ENCODE data around the gene NR1D1. TPM values are rescaled to one million over a fixed set of nuclear protein-coding genes. Genes with fewer than 3 reads are reported as not detected.

The NR1D1 gene
- total and polyA plus RNA-seq, 2 donors from 2014 or later: 7.1 to 30.8 TPM

DNA sequence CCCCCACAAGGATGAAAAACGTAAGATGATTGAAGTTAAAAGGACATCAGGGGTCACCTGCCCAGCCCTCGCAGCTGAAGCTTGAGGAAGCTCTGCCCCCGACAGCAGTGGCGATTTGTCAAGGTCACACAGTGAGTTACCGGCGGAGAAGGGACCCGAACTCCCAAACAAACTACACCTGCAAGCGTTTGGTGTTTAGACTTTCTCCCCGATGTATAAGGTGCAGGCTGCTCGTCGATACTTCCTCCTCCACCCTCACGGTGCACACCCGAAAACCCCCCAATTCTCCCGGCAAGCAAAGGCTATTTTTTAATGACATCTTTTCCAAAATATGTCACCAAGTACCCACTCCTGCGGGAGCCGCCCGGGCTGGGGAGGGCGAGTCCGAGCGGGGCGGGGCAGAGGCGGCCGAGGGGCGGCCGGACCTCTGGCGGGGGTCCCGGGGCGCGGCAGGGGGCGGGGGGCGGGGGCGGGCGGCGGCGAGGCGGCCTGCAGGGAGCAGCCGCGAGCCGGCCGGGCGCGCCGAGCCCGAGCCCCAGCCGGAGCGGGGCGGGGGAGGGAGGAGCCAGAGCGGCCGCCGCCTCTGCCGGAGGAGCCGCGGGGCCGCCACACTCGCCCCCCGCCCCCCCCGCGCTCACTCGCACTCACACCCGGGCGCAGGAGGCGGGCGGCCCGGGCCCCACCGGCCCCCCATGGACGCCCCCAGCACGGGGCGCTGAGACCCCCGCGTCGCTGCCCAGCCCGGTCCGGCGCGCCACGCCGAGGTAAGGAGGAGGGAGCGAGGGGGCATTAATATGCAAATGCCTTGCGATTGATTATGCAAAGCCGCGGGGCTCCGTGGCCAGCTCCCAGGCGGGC lies 37.8 kb downstream of the NR1D1 start, which contains the start of gene THRA:
Gene THRA, plus strand, starts transcription at position 637 of the 858 bp plus-strand sequence. CDS start 11,524 bp downstream, outside the sequence.
- Histone ChIP-seq H3K4me1 (ENCODE audit: control insufficient read depth in 2 of 3, insufficient read depth in 2 of 3, low read depth in 1 of 3, low read length in 3 of 3) (peaks cover 5 to 29% (median 23%) of the 10 kb centered on the region in 3 donors), H3K36me3 (ENCODE audit: control insufficient read depth in 2 of 3, insufficient read depth in 3 of 3, low read length in 3 of 3) (no peaks in the 10 kb centered on the region), H3K9ac (ENCODE audit: low read length in 3 of 3) (peak within 1 kb of the TSS; percentile 71 to 82 (median 74)), H3K9me3 (ENCODE audit: control insufficient read depth in 2 of 3, insufficient read depth in 1 of 3, low read length in 3 of 3) (no peaks in the 10 kb centered on the region), H3K4me3 (ENCODE audit: low read length in 3 of 3) (peak within 1 kb of the TSS; percentile 79 to 90 (median 88)), H3K27ac (ENCODE audit: low read depth in 2 of 2, low read length in 2 of 2) (peak within 1 kb of the TSS; percentile 88 to 92), H3K27me3 (ENCODE audit: control insufficient read depth, insufficient read depth, low read length) (no peaks in the 10 kb centered on the region)
- intact Hi-C loops (cut with DNase I): no loop called here
- FAIRE-seq: no peak
- TF ChIP-seq, protein P1, sequence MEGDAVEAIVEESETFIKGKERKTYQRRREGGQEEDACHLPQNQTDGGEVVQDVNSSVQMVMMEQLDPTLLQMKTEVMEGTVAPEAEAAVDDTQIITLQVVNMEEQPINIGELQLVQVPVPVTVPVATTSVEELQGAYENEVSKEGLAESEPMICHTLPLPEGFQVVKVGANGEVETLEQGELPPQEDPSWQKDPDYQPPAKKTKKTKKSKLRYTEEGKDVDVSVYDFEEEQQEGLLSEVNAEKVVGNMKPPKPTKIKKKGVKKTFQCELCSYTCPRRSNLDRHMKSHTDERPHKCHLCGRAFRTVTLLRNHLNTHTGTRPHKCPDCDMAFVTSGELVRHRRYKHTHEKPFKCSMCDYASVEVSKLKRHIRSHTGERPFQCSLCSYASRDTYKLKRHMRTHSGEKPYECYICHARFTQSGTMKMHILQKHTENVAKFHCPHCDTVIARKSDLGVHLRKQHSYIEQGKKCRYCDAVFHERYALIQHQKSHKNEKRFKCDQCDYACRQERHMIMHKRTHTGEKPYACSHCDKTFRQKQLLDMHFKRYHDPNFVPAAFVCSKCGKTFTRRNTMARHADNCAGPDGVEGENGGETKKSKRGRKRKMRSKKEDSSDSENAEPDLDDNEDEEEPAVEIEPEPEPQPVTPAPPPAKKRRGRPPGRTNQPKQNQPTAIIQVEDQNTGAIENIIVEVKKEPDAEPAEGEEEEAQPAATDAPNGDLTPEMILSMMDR (IDR thresholded peaks at IDR 0.05; ENCODE audit: borderline replicate concordance, extremely low read depth, insufficient read depth): peak; percentile 32
- DNase-seq: peak; percentile 68 to 88 (median 81)

DNA sequence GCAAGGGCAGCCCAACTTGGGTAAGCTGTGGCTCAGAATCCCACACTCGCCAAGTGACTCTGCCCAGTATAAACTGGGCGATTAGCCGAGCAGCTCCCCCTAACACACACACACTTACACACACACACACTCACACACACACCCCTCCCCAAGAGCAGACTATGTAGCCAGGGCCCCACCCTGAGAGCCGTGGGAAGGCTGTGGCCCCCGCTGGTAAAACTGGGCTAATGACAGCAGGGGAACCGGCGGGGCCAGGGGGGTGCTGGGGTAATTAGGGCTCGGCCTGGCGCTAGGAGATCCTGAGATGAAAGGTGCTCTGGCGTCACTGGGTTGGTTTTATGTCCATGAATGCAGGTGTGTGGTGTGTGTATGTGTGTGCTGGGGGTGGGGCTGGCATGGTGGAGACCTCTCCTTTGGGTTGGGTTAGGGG lies 38.8 kb downstream of the NR1D1 start:
- Histone ChIP-seq H3K9me3 (ENCODE audit: control insufficient read depth in 2 of 3, insufficient read depth in 1 of 3, low read length in 3 of 3) (no peaks in the 10 kb centered on the region), H3K27me3 (ENCODE audit: control insufficient read depth, insufficient read depth, low read length) (no peaks in the 10 kb centered on the region), H3K27ac (ENCODE audit: low read depth in 2 of 2, low read length in 2 of 2) (no peak overlapping the region), H3K36me3 (ENCODE audit: control insufficient read depth in 2 of 3, insufficient read depth in 3 of 3, low read length in 3 of 3) (no peaks in the 10 kb centered on the region), H3K4me1 (ENCODE audit: control insufficient read depth in 2 of 3, insufficient read depth in 2 of 3, low read depth in 1 of 3, low read length in 3 of 3) (peaks cover 5 to 29% (median 20%) of the 10 kb centered on the region in 3 donors), H3K4me3 (ENCODE audit: low read length in 3 of 3) (no peak overlapping the region), H3K9ac (ENCODE audit: low read length in 3 of 3) (peak overlapping the region in 1 of 3 donors; percentile 31)
- intact Hi-C loops (cut with DNase I): no loop called here
- no peak for DNase-seq
- FAIRE-seq: no peak
- TF ChIP-seq, protein P1 (IDR thresholded peaks at IDR 0.05; ENCODE audit: borderline replicate concordance, extremely low read depth, insufficient read depth): no peak

DNA sequence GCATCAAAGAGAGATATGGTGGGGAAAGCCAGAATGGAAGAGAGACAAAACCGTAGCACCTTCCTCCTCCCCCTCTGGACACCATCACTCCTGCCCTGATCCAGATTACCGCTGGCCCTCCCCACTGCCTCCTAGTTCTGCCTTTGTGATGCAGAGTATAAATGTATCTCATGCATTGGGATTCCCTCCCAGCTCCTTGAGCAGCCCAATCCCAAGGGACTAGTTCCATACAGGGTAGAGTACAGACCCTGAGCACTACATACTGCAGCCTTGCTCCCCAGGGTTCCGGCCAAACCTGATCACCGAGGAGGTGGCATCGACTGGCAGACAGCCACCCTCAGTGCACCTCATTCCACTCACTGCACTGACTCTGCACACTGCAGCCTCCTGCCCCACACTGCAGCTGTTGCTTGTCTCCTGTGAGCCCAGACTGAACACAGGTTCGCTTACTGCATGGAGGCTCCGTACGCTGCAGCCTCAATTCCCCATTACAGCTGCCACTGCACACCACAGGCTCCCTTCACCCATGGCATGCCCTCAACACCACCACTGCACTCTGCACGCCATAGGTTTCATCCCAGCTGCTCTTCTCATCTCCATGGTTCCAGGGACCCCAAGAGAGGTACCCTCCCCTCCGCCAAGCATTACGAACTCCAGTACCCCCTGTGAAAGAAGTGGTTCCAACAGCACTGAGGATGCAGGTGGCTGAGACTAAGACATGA lies 39.3 kb downstream of the NR1D1 start:
- no peak overlapping the region for H3K27ac ChIP-seq (ENCODE audit: low read depth in 2 of 2, low read length in 2 of 2)
- TF ChIP-seq, protein P1 (IDR thresholded peaks at IDR 0.05; ENCODE audit: borderline replicate concordance, extremely low read depth, insufficient read depth): no peak

More for the DNA sequence above, 39.3 kb downstream of the NR1D1 start:
- intact Hi-C loops (cut with DNase I): no loop called here
- no peak for FAIRE-seq
- Histone ChIP-seq H3K36me3 (ENCODE audit: control insufficient read depth in 2 of 3, insufficient read depth in 3 of 3, low read length in 3 of 3) (no peaks in the 10 kb centered on the region), H3K4me1 (ENCODE audit: control insufficient read depth in 2 of 3, insufficient read depth in 2 of 3, low read depth in 1 of 3, low read length in 3 of 3) (peaks cover 5 to 27% (median 19%) of the 10 kb centered on the region in 3 donors), H3K9me3 (ENCODE audit: control insufficient read depth in 2 of 3, insufficient read depth in 1 of 3, low read length in 3 of 3) (no peaks in the 10 kb centered on the region), H3K4me3 (ENCODE audit: low read length in 3 of 3) (no peak overlapping the region), H3K9ac (ENCODE audit: low read length in 3 of 3) (peak overlapping the region in 1 of 3 donors; percentile 3), H3K27me3 (ENCODE audit: control insufficient read depth, insufficient read depth, low read length) (no peaks in the 10 kb centered on the region)
- no peak for DNase-seq
